SKM-1 (cell line): ENCODE measurements around the gene PDE11A.

Experiments used
- DNase-seq: peaks from one replicate; lab custom pipeline; 2025; ENCODE audit not compliant: unreplicated experiment; lab: John Stamatoyannopoulos, UW

The PDE11A gene

GRCh38 chr2:177582000-177582399 is 490.6 kb downstream of the PDE11A start:
- DNase-seq: no peak

- DNase-seq: no peak
These were observed 493.0 kb downstream of the PDE11A start for GRCh38 chr2:177579486-177580036.

- DNase-seq: no peak
These were observed 494.1 kb downstream of the PDE11A start for GRCh38 chr2:177578454-177578853.

GRCh38 chr2:177577075-177577474 is 495.5 kb downstream of the PDE11A start:
- no peak for DNase-seq

- DNase-seq: no peak
These were observed 497.2 kb downstream of the PDE11A start for GRCh38 chr2:177575358-177575757.

- DNase-seq: no peak
These were observed 498.2 kb downstream of the PDE11A start for GRCh38 chr2:177574356-177574755.
